ENCODE results near the gene DBNDD1. TPM values are rescaled to one million over a fixed set of nuclear protein-coding genes. Genes with fewer than 3 reads are reported as not detected.

DBNDD1 gene
- total RNA-seq, 2 experiments from 2014 or later = 0.18 TPM; not detected in 1

DNA sequence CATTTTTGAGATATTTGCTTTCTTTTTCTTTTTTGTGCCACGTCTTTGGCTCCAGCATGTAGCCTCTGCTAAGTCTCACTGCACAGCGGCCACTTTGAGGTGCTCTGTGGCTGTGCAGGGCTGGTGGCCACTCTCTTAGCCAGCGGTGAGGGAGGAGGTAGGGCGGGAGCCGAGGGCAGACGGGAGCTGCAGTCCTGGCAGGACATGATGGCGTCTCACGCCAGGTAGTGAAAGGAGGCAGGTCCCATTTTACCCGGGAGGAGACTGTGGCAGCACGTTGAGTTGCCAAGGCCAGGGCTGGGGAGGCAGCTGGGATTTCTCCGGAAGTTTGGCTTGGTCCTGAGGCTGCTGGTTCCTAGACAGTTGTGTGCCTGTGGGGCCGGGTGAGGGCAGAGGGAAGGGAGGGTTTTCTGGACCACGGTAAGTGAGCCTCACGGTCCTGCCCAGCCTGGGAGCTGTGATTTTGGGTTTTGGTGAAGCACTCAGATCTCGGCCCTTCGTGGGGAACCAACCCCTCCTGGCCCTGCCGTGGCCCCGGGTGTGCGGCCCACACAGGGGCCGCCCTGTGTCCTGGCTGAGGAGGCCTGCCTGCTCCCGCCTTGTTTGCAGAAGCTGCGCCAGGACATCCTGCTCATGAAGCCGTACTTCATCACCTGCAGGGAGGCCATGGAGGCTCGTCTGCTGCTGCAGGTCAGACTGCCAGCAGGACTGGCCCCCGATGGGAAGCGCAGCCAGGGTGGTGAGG lies 56.3 kb downstream of the DBNDD1 start:
- Mint-ChIP-seq H3K36me3 (ENCODE audit: low read depth) (peaks cover 2% of the 10 kb centered on the region), H3K27me3 (ENCODE audit: low read depth) (no peaks in the 10 kb centered on the region), H3K4me3 (no peak overlapping the region), H3K27ac (no peak overlapping the region), H3K4me1 (ENCODE audit: low read depth) (no peaks in the 10 kb centered on the region), H3K9me3 (ENCODE audit: insufficient read depth) (no peaks in the 10 kb centered on the region)
- DNase-seq = no peak
- CTCF ChIA-PET = no interaction called here
- no peak for ATAC-seq
- POLR2A ChIA-PET = interaction anchor here (0.6 kb wide), 1 partner anchor 536 kb away, joined by 4 read pairs; no protein-coding TSS in a partner anchor

DNA sequence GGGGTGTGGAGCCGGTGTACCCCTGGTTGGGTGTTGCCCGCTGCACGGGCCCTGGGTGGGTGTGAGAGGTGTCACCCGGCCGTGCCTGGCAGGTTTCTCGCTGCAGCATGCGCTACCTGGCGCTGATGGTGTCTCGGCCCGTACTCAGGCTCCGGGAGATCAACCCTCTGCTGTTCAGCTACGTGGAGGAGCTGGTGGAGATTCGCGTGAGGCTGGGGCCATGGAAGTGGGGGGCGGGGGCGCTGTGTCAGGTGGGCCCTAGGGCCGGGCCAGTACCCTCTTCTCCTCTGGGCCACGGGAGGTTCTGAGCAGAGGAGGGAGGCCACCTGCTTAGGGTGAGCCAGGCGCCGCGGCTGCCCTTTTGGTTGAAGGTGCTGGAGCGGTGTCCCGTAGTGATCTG lies 57.3 kb downstream of the DBNDD1 start:
- no peaks in the 10 kb centered on the region for H3K9me3 Mint-ChIP-seq (ENCODE audit: insufficient read depth)
- POLR2A ChIA-PET = no interaction called here
- no peaks in the 10 kb centered on the region for H3K27me3 Mint-ChIP-seq (ENCODE audit: low read depth)
- peaks cover 2% of the 10 kb centered on the region for H3K36me3 Mint-ChIP-seq (ENCODE audit: low read depth)
- CTCF ChIA-PET = no interaction called here
- DNase-seq (no peak), ATAC-seq (no peak)
- no peak overlapping the region for H3K27ac Mint-ChIP-seq
- H3K4me3 Mint-ChIP-seq = no peak overlapping the region
- no peaks in the 10 kb centered on the region for H3K4me1 Mint-ChIP-seq (ENCODE audit: low read depth)

DNA sequence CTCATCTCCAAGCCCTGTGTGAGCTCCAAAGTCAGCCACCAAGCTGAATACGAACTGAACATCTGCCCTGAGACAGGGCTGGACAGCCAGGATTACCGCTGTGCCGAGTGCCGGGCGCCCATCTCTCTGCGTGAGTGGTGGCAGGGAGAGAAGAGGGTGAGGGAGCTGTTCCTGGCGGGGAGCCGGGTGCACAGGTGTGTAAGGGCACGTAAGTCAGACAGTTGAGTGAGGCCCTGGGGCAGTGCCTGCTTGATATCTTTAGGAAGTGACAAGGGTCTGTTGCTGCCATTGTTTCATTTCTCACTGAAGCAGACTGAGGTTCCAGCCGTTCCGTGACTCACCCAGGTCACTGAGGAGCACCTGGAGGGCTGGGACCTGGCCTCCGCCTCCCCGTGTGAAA lies 58.3 kb downstream of the DBNDD1 start:
- no peak overlapping the region for H3K4me3 Mint-ChIP-seq
- no peak overlapping the region for H3K27ac Mint-ChIP-seq
- H3K36me3 Mint-ChIP-seq (ENCODE audit: low read depth) = peaks cover 2% of the 10 kb centered on the region
- no peak for DNase-seq
- no peaks in the 10 kb centered on the region for H3K4me1 Mint-ChIP-seq (ENCODE audit: low read depth)
- H3K9me3 Mint-ChIP-seq (ENCODE audit: insufficient read depth) = no peaks in the 10 kb centered on the region
- ATAC-seq = no peak
- ChIA-PET POLR2A (no interaction called here), CTCF (no interaction called here)
- no peaks in the 10 kb centered on the region for H3K27me3 Mint-ChIP-seq (ENCODE audit: low read depth)

DNA sequence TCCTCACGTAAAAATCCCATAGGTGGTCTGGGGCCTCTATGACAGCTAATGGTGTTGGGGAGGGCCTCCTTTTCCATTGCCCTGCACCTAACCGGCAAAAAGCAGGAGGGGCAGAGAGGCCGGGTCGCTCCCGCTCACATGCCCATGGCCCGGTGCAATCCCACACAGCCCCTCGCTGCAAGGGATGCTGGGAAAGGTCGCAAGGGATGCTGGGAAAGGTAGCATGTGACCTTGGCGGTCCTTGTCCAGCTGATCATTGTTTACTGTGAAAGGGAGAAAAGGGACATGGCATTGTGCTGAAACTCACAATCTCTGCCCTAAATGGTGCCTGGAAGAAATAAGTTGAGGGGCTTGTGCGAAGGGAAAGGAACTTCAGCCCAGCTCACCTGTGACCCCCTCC lies 60.7 kb downstream of the DBNDD1 start:
- H3K27me3 Mint-ChIP-seq (ENCODE audit: low read depth) = no peaks in the 10 kb centered on the region
- no peak overlapping the region for H3K27ac Mint-ChIP-seq
- DNase-seq (no peak), ATAC-seq (no peak)
- H3K4me3 Mint-ChIP-seq = no peak overlapping the region
- H3K4me1 Mint-ChIP-seq (ENCODE audit: low read depth) = peaks cover 4% of the 10 kb centered on the region
- ChIA-PET CTCF (no interaction called here), POLR2A (no interaction called here)
- peaks cover 2% of the 10 kb centered on the region for H3K36me3 Mint-ChIP-seq (ENCODE audit: low read depth)
- H3K9me3 Mint-ChIP-seq (ENCODE audit: insufficient read depth) = no peaks in the 10 kb centered on the region

DNA sequence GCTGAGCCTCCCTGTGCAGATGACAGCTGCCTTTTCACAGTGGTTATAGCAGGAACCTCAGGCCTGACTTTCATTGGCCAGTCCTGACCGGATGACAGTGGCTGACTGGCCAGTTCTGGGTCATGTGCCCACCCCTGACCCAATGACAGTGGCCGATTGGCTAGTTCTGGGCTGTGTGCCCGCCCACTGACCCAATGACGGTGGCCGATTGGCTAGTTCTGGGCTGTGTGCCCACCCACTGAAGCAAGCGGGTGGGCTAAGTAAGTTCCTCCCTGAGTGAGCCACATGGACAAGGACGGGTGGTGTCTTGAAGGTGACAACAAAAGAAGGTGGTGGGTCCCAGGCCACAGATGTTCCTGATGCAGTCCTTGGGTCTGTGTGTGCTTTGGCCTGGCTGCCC lies 61.2 kb downstream of the DBNDD1 start:
- CTCF ChIA-PET = no interaction called here
- Mint-ChIP-seq H3K27ac (no peak overlapping the region), H3K4me3 (no peak overlapping the region), H3K4me1 (ENCODE audit: low read depth) (peaks cover 4% of the 10 kb centered on the region), H3K36me3 (ENCODE audit: low read depth) (peaks cover 2% of the 10 kb centered on the region), H3K9me3 (ENCODE audit: insufficient read depth) (no peaks in the 10 kb centered on the region), H3K27me3 (ENCODE audit: low read depth) (no peaks in the 10 kb centered on the region)
- POLR2A ChIA-PET = no interaction called here
- ATAC-seq = no peak
- DNase-seq = no peak

DNA sequence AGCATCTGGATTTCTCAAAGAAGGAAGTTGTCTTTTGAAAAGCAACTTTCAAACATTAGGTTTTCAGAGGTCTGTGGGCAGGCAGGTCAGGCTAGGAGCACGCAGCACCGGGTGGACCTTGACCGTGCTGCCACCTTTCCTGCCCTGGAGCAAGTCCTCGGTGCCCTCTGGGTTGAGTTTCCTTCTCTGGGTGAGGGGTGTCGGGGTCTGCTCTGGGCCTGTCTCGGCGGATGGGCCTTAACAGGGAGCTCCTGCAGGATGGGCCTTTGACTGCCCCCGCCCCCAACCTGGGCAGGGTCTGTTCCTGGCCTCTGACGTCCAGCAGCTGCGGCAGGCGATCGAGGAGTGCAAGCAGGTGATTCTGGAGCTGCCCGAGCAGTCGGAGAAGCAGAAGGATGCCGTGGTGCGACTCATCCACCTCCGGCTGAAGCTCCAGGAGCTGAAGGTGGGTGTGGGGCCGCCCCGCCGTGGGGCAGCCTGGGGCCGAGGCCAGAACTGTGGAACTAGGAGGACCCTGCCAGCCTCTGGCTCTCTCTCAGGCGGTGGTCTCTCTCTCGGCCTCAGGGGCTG lies 62.0 kb downstream of the DBNDD1 start:
- no peak overlapping the region for H3K4me3 Mint-ChIP-seq
- ChIA-PET CTCF (no interaction called here), POLR2A (no interaction called here)
- no peak overlapping the region for H3K27ac Mint-ChIP-seq
- H3K27me3 Mint-ChIP-seq (ENCODE audit: low read depth) = no peaks in the 10 kb centered on the region
- peaks cover 4% of the 10 kb centered on the region for H3K4me1 Mint-ChIP-seq (ENCODE audit: low read depth)
- no peaks in the 10 kb centered on the region for H3K9me3 Mint-ChIP-seq (ENCODE audit: insufficient read depth)
- ATAC-seq (no peak), DNase-seq (no peak)
- H3K36me3 Mint-ChIP-seq (ENCODE audit: low read depth) = peaks cover 2% of the 10 kb centered on the region

DNA sequence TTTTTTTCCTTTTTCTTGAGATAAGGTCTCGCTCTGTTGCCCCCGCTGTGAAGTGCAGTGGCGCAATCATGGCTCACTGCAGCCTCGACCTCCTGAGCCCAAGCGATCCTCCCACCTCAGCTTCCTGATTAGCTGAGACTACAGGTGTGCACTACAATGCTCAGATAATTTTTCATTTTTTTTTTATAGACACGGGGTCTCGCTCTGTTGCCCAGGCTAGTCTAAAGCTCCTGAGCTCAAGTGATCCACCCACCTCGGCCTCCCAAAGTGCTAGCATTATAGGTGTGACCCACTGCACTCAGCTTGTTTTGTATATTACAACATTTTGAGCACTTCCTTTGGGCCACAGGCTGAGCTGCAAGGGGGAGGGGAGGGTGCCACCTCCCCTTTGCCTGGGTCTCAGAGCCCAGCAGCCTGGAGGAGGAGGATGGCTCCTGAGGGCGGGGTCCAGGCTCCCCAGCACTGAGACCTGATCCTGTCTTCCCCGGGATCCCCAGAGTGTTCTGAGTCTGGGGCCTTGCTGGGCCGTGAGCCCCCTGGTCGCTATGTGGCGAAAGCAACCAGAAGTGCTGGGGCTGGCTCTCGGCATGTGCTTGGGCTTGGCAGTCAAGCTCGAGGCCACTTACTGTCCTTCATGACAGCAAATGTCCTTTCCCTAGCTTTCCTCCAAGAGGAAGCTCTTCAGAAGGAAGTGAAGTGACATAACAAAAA lies 62.6 kb downstream of the DBNDD1 start:
- Mint-ChIP-seq H3K4me3 (no peak overlapping the region), H3K27ac (no peak overlapping the region), H3K4me1 (ENCODE audit: low read depth) (peaks cover 4% of the 10 kb centered on the region), H3K27me3 (ENCODE audit: low read depth) (no peaks in the 10 kb centered on the region), H3K9me3 (ENCODE audit: insufficient read depth) (no peaks in the 10 kb centered on the region), H3K36me3 (ENCODE audit: low read depth) (peaks cover 2% of the 10 kb centered on the region)
- ChIA-PET POLR2A (no interaction called here), CTCF (no interaction called here)
- DNase-seq (no peak), ATAC-seq (no peak)

DNA sequence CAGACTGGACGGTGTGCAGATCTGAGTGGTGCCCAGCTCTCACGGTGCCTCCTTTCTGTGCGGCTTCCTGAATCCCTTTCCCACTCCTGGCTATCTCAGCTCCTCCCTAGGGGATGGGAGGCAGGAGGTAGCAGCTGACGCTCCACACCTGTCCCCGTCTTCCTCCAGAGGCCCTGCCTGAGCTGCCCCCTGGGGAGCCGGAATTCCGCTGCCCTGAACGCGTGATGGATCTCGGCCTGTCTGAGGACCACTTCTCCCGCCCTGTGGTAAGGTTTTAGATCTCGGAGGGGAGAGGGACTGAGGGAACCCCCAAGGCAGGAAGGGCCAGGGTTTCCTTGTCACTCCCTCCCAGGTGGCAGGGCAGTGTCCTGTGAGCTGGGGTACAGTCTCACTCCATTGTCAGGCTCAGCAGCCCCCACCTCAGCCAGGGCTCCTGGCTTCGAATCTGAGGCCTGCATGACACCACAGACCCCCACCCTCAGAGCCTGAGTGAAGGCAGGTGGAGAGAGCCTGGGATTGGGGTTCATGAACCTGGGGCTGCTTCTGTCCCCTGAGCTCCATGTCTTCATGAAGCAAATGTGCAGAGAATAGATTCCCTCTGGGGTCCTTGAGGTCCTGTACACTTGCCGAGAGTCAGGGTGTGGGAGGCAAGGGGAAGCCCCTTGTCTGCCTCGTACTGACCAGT lies 64.1 kb downstream of the DBNDD1 start:
- Mint-ChIP-seq H3K4me3 (no peak overlapping the region), H3K4me1 (ENCODE audit: low read depth) (peaks cover 4% of the 10 kb centered on the region), H3K36me3 (ENCODE audit: low read depth) (peaks cover 2% of the 10 kb centered on the region), H3K9me3 (ENCODE audit: insufficient read depth) (no peaks in the 10 kb centered on the region), H3K27me3 (ENCODE audit: low read depth) (no peaks in the 10 kb centered on the region), H3K27ac (no peak overlapping the region)
- CTCF ChIA-PET = no interaction called here
- POLR2A ChIA-PET = no interaction called here
- DNase-seq (no peak), ATAC-seq (no peak)

Other genes with a start within 250 kb of the DBNDD1 start
- 100 to 1,000 TPM; 123 to 149 TPM for gene FANCA, start 202.8 kb downstream of the DBNDD1 start, total RNA-seq
- under 1 TPM in 1 of 2 experiments, not detected in 1; 0.08 TPM for gene SPIRE2, start 191.0 kb downstream of the DBNDD1 start, total RNA-seq
- 100 to 1,000 TPM; 169 to 178 TPM for gene TCF25, start 145.9 kb downstream of the DBNDD1 start, total RNA-seq
- gene MC1R, start 100.6 kb downstream of the DBNDD1 start, total RNA-seq = 1 to 10 TPM; 4.7 to 5.0 TPM
- gene TUBB3, start 96.1 kb downstream of the DBNDD1 start, total RNA-seq = 1 to 10 TPM; 1.1 to 1.3 TPM
- gene DEF8, start 70.7 kb downstream of the DBNDD1 start, total RNA-seq = 10 to 100 TPM; 19.8 to 25.7 TPM
- not detected for gene PRDM7, start 57.9 kb upstream of the DBNDD1 start, total RNA-seq